HG03354 (cell line): Measurements from ENCODE around the gene GGT5.
"Not testable (repeated sequence)": the region's sequence is repeated elsewhere in the genome, so short reads cannot be mapped to it uniquely, and the experiment has no call there.

Source experiments
- ATAC-seq: cut with Tn5 transposase; IDR thresholded peaks from one replicate; pipeline ENCODE4 v1.9.1; 2021; ENCODE audit warnings: mild to moderate bottlenecking; ENCODE audit not compliant: unreplicated experiment, poor library complexity, severe bottlenecking

Gene GGT5

GRCh38 chr22:24236656-24237055 lies 8.2 kb downstream of the GGT5 start:
- no peak for ATAC-seq

- ATAC-seq: no peak
Measured at GRCh38 chr22:24235315-24235714, 9.6 kb downstream of the GGT5 start.

GRCh38 chr22:24233816-24234215 lies 11.1 kb downstream of the GGT5 start:
- ATAC-seq: no peak

GRCh38 chr22:24233235-24233634 lies 11.6 kb downstream of the GGT5 start:
- no peak for ATAC-seq

GRCh38 chr22:24232725-24233124 lies 12.2 kb downstream of the GGT5 start:
- ATAC-seq: no peak

GRCh38 chr22:24232124-24232523 lies 12.8 kb downstream of the GGT5 start:
- no peak for ATAC-seq

- no peak for ATAC-seq
Measured at GRCh38 chr22:24231706-24232105, 13.2 kb downstream of the GGT5 start.

GRCh38 chr22:24230911-24231656 lies 13.8 kb downstream of the GGT5 start:
- no peak for ATAC-seq

GRCh38 chr22:24225951-24226350 lies 18.9 kb downstream of the GGT5 start:
- no peak for ATAC-seq

GRCh38 chr22:24225044-24225601 lies 19.8 kb downstream of the GGT5 start:
- ATAC-seq: no peak

- no peak for ATAC-seq
Measured at GRCh38 chr22:24224468-24224867, 20.4 kb downstream of the GGT5 start.

- ATAC-seq: no peak
Measured at GRCh38 chr22:24219750-24220149, 25.1 kb downstream of the GGT5 start.

GRCh38 chr22:24217384-24217783 lies 27.5 kb downstream of the GGT5 start:
- no peak for ATAC-seq

GRCh38 chr22:24216541-24217209 lies 28.2 kb downstream of the GGT5 start:
- ATAC-seq: no peak

- ATAC-seq: no peak
Measured at GRCh38 chr22:24214467-24215285, 30.2 kb downstream of the GGT5 start.

GRCh38 chr22:24213111-24213510 lies 31.8 kb downstream of the GGT5 start:
- ATAC-seq: not testable (repeated sequence)

- ATAC-seq: not testable (repeated sequence)
Measured at GRCh38 chr22:24211716-24212115, 33.2 kb downstream of the GGT5 start.

- ATAC-seq: not testable (repeated sequence)
Measured at GRCh38 chr22:24210409-24210808, 34.5 kb downstream of the GGT5 start.

GRCh38 chr22:24209687-24210086 lies 35.2 kb downstream of the GGT5 start:
- ATAC-seq: no peak

GRCh38 chr22:24209016-24209415 lies 35.9 kb downstream of the GGT5 start:
- no peak for ATAC-seq
